Right lobe of liver (tissue), 6 donors: Measurements from ENCODE around the gene NEGR1. TPM values are rescaled to one million over a fixed set of nuclear protein-coding genes. Genes with fewer than 3 reads are reported as not detected.

ENCODE experiments used
- ATAC-seq, 4 donors: fragments of 200-7000 bp; cut with Tn5 transposase; one replicate each; pipeline ENCODE4 v1.9.1; 2020; ENCODE audit warnings: mild to moderate bottlenecking in 4 of 4, moderate library complexity in 4 of 4
- DNase-seq, 3 donors: peaks; one replicate each; pipeline ENCODE4 v3.0.0-alpha.2; 2020
- H3K27ac ChIP-seq, 3 donors: fragments of 200-600 bp; one replicate each; pipeline ENCODE4 v1.8.0; 2022
- H3K27me3 ChIP-seq, 2 donors: fragments of 200-600 bp; one replicate each; pipeline ENCODE4 v1.8.0; 2022
- H3K36me3 ChIP-seq, 4 donors: fragments of 200-600 bp; sonication (generic) in 1 of 4; one replicate each; pipeline versions ENCODE4 v1.5.1 to v1.8.0; 2017 to 2022; ENCODE audit warnings: control low read depth in 1 of 4
- H3K4me1 ChIP-seq, 4 donors: fragments of 200-600 bp; sonication (generic) in 1 of 4; one replicate each; pipeline versions ENCODE4 v1.5.1 to v1.8.0; 2017 to 2022; ENCODE audit warnings: control low read depth in 1 of 4
- H3K4me3 ChIP-seq, 3 donors: fragments of 200-600 bp; one replicate each; pipeline ENCODE4 v1.8.0; 2022
- H3K9me3 ChIP-seq, 4 donors: fragments of 200-600 bp; sonication (generic) in 1 of 4; one replicate each; pipeline versions ENCODE4 v1.5.1 to v1.8.0; 2017 to 2022; ENCODE audit warnings: control low read depth in 1 of 4
- POLR2A ChIP-seq: fragments of 450-650 bp; IDR thresholded peaks from one replicate; pipeline ENCODE4 v1.6.1; 2017; ENCODE audit warnings: antibody characterized with exemption, mild to moderate bottlenecking
- WGBS: methylation state at CpG from one replicate; pipeline ENCODE4 v1.1.6; 2018; ENCODE audit warnings: low coverage, low lambda C conversion rate; ENCODE audit not compliant: insufficient coverage; ENCODE audit errors: missing lambda C conversion rate; 5-methylcytosine and 5-hydroxymethylcytosine counted together
- intact Hi-C, 2 donors: fragments of 100-400 bp; cut with DNase I; formaldehyde crosslinking; loops; one replicate each; pipeline versions ENCODE4 v1.11.2 to v1.14.1; 2022
- total RNA-seq, 6 experiments: library from RNA; depleted of rRNA in 2 of 6; stranded (reverse); fragments of >200 nt in 2 of 6; fragmentation: NEBNext Ultra II Directional in 3 of 6; extraction: Animal tissue kit (Norgen Biotek cat#: 25700) in 3 of 6; gene quantifications; one replicate each; pipeline versions ENCODE4 v1.1.0 to v1.2.4, GENCODE V29; 2016 to 2023
- TF ChIP-seq, protein P1 (sequence below), 4 donors: fragments of 200-600 bp in 3 of 4; fragments of 450-650 bp in 1 of 4; IDR thresholded peaks; one replicate each; pipeline versions ENCODE4 v1.5.1 to v1.8.0; 2016 to 2022; ENCODE audit warnings: antibody characterized with exemption in 4 of 4, mild to moderate bottlenecking in 2 of 4
- donor health status: DM: no; HTN: yes; CAD: no.
- donor health status: DM: no; HTN: no; CAD: no.
- donor health status: DM: no; HTN: no; CAD: no.
- donor health status: DM: no; HTN: yes; CAD: no.
- donor health status: DM: no; HTN: yes; CAD: no.

Gene NEGR1
- total RNA-seq, 6 experiments from 2014 or later: 0.02 to 0.31 (median 0.14) TPM

DNA sequence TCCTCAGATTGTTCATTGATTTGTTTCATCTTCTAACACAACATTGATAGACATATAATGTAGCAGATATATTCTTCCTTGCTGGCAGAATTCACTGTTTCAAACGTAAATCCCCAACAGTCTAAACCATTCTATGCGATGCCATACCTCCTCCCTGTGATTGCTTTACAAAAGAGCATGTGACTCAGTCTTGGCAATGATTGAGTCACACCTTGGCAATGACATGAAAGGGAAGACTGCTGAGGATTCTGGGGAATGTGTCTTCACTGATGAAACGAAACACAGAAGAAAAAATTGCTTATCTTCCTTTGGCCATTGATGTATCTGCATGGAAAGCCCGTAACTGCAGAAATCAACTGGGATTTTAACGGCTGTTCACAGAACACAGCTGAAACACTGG lies 791.9 kb downstream of the NEGR1 start:
- ATAC-seq (no peak), DNase-seq (no peak)
- Histone ChIP-seq H3K4me1 (no peaks in the 10 kb centered on the region), H3K27ac (no peak overlapping the region), H3K9me3 (no peaks in the 10 kb centered on the region), H3K27me3 (no peaks in the 10 kb centered on the region), H3K4me3 (no peak overlapping the region), H3K36me3 (no peaks in the 10 kb centered on the region)
- intact Hi-C loops: no loop called here
- 54% methylated on average over 5 of the region's 5 CpGs for WGBS
- no peak for TF ChIP-seq POLR2A
- TF ChIP-seq, protein P1, sequence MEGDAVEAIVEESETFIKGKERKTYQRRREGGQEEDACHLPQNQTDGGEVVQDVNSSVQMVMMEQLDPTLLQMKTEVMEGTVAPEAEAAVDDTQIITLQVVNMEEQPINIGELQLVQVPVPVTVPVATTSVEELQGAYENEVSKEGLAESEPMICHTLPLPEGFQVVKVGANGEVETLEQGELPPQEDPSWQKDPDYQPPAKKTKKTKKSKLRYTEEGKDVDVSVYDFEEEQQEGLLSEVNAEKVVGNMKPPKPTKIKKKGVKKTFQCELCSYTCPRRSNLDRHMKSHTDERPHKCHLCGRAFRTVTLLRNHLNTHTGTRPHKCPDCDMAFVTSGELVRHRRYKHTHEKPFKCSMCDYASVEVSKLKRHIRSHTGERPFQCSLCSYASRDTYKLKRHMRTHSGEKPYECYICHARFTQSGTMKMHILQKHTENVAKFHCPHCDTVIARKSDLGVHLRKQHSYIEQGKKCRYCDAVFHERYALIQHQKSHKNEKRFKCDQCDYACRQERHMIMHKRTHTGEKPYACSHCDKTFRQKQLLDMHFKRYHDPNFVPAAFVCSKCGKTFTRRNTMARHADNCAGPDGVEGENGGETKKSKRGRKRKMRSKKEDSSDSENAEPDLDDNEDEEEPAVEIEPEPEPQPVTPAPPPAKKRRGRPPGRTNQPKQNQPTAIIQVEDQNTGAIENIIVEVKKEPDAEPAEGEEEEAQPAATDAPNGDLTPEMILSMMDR (IDR thresholded peaks at IDR 0.05): no peak

DNA sequence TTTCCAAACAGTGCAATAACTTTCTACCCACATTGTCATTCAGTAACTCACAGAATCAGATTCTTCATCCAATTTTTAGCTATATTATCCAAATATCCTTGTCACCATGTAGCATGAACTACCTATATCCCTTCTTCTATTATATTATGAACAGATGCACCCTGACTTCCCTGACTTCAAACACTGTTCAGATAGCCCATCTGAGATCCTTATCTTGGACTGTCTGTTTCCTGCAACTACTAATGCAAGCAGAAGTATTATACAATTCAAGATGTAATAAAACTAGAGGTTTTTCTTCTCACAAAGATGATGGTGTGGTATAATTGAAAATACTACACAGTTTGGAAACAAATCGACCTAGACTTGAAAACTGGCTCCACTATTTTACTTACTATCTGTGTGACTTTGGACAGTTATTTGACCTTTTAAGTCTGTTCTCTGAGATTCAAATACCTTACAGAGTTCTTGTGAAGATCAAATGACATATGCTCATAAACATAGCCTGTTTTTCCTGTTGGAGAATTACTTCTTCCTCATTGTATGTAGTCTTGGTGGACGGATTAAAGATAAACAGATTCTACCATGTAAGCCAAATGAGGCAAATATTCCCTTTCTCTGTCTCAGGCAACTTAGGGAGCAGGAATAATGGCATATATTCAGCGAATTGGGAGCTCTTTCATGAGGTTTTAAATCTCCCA lies 793.6 kb downstream of the NEGR1 start:
- ATAC-seq (no peak), DNase-seq (no peak)
- Histone ChIP-seq H3K4me1 (no peaks in the 10 kb centered on the region), H3K27ac (no peak overlapping the region), H3K36me3 (no peaks in the 10 kb centered on the region), H3K9me3 (no peaks in the 10 kb centered on the region), H3K4me3 (no peak overlapping the region), H3K27me3 (no peaks in the 10 kb centered on the region)
- TF ChIP-seq, protein P1 (IDR thresholded peaks at IDR 0.05): no peak
- no peak for TF ChIP-seq POLR2A
- 31% methylated on average over 3 of the region's 3 CpGs for WGBS
- intact Hi-C loops: no loop called here

DNA sequence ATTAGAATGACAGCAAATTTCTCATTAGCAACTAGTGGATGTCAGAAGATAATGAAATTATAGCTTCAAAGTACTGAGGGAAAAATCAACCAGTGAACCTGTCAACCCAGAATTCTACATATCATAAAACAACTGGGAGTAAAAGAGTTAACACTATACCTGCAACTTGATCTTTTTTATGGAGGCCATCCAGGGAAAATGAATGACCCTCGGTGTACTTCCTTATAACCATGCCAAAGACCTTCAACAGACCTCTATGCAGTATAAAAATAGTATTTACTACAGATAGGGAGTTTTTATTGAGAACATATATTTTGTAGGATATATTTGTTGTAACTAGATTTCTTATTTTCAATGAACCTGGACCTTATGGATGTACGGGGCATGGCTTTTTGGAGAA lies 809.0 kb downstream of the NEGR1 start:
- Histone ChIP-seq H3K9me3 (no peaks in the 10 kb centered on the region), H3K4me1 (no peaks in the 10 kb centered on the region), H3K4me3 (no peak overlapping the region), H3K36me3 (no peaks in the 10 kb centered on the region), H3K27me3 (no peaks in the 10 kb centered on the region), H3K27ac (no peak overlapping the region)
- ATAC-seq: no peak
- TF ChIP-seq, protein P1 (IDR thresholded peaks at IDR 0.05): no peak
- no peak for TF ChIP-seq POLR2A
- no peak for DNase-seq
- WGBS: 48% methylated on average over 2 of the region's 2 CpGs
- intact Hi-C loops: no loop called here

DNA sequence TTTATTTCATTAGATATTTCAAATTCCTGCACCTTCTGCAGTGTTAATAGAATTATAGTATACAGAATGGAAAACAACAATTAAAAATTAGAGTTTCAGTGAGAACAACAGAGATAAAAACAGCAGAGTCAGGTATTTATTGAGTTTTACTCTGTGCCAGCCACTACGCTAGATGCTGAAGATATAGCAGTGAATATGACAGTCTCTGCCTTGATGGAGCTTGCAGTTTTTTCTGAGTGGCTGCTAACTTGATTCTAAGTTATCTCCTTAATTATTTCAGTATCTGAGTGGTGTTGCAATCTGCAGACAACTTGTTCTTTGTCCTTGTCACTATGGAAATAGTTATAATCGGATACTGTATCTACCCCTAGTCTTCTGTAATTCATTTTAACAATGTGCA lies 817.2 kb downstream of the NEGR1 start:
- 57% methylated on average over 2 of the region's 2 CpGs for WGBS
- TF ChIP-seq, protein P1 (IDR thresholded peaks at IDR 0.05): no peak
- TF ChIP-seq POLR2A: no peak
- Histone ChIP-seq H3K27ac (no peak overlapping the region), H3K9me3 (no peaks in the 10 kb centered on the region), H3K36me3 (no peaks in the 10 kb centered on the region), H3K4me3 (no peak overlapping the region), H3K27me3 (no peaks in the 10 kb centered on the region), H3K4me1 (no peaks in the 10 kb centered on the region)
- no peak for ATAC-seq
- intact Hi-C loops: no loop called here
- DNase-seq: no peak
